Mesodermal cell (in vitro differentiated cells): ENCODE measurements around the gene MXD4.
"Not testable (repeated sequence)": the region's sequence is repeated elsewhere in the genome, so short reads cannot be mapped to it uniquely, and the experiment has no call there.

Experiments
- H3K27ac ChIP-seq: 2 replicates; pipeline ENCODE4 v1.7.0; 2013; ENCODE audit warnings: mild to moderate bottlenecking, low read depth, low read length, moderate library complexity; ENCODE audit not compliant: severe bottlenecking
- H3K36me3 ChIP-seq: 2 replicates; pipeline ENCODE4 v1.7.1; 2013; ENCODE audit warnings: mild to moderate bottlenecking, low read length, moderate library complexity; ENCODE audit not compliant: control insufficient read depth, insufficient read depth
- H3K4me1 ChIP-seq: one replicate; pipeline ENCODE4 v1.7.1; 2013; ENCODE audit warnings: mild to moderate bottlenecking, low read length; ENCODE audit not compliant: insufficient read depth, control insufficient read depth, poor library complexity, severe bottlenecking
- H3K4me3 ChIP-seq: 2 replicates; pipeline ENCODE4 v1.7.0; 2013; ENCODE audit warnings: low read length, control low read depth, mild to moderate bottlenecking; ENCODE audit not compliant: insufficient read depth, poor library complexity, severe bottlenecking; ENCODE audit errors: extremely low read depth
- H3K9me3 ChIP-seq: 2 replicates; pipeline ENCODE4 v1.7.1; 2013; ENCODE audit warnings: mild to moderate bottlenecking, low read length, moderate library complexity; ENCODE audit not compliant: control insufficient read depth
- WGBS, 2 experiments: methylation state at CpG; one replicate each; pipeline ENCODE4 v1.1.5; 2013; ENCODE audit warnings: missing lambda C conversion rate in 2 of 2; ENCODE audit not compliant: insufficient coverage in 2 of 2; 5-methylcytosine and 5-hydroxymethylcytosine counted together

The MXD4 gene

DNA sequence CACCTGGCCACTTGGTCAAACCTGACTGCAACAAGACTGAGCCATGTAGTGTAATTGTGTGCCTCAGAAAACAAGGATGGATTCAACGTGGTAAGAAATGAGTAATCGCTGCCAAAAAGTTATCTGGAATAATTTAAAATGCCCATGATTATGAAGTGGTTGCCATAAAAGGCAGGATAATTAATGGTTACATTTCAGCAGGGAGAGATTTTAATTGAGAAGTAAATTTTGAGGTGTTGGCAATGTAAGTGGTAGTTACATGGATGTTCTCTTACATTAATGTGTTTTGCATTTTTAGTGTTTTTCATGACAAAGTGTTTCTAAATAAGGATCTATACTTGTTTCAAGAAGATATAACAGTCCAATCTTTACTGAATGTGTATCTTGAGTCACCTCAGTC is 35.6 kb downstream of the MXD4 start:
- Histone ChIP-seq H3K27ac (no peak overlapping the region), H3K4me1 (peaks cover 4% of the 10 kb centered on the region), H3K4me3 (no peak overlapping the region), H3K9me3 (no peaks in the 10 kb centered on the region), H3K36me3 (peaks cover 35% of the 10 kb centered on the region)
- 97 to 100% methylated on average over 2 of the region's 2 CpGs for WGBS, 2 experiments

DNA sequence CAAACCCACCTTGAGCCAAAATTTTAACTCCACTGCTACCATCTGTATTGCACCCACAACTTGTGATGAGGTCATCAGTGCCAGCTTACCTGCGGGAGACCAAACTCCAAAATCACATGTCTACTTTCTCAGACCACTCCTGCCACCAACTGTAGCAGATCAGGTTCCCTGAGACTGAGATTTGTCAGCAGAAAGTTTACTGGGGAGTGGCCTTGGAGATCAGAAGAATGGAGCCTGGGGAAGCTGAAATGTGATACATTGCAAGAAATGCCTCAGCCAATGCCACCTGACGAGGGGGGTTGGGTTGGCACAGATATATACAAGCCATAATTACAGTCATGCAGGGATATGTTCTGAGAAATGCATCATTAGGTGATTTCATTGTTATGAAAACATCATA is 39.1 kb downstream of the MXD4 start:
- no peak overlapping the region for H3K4me3 ChIP-seq
- no peaks in the 10 kb centered on the region for H3K9me3 ChIP-seq
- peaks cover 16% of the 10 kb centered on the region for H3K4me1 ChIP-seq
- H3K27ac ChIP-seq = no peak overlapping the region
- peaks cover 22% of the 10 kb centered on the region for H3K36me3 ChIP-seq
- WGBS, 2 experiments = no CpG with 5 or more reads among the region's 2 CpGs

DNA sequence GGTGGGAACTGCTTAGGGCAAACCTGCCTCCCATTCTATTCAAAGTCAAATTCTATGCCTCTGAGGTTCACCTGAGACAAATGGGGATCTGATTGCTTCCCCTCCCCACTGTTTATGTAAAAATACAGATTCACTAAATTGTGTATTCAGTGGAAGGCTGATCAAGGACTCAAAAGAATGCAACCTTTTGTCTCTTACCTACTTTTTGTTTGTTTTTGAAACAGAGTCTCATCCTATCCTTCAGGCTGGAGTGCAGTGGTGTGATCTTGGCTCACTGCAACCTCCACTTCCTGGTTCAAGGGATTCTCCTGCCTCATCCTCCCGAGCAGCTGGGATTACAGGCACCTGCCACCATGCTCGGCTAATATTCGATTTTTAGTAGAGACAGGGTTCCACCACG is 40.5 kb downstream of the MXD4 start:
- H3K4me3 ChIP-seq, H3K27ac ChIP-seq, H3K9me3 ChIP-seq: not testable (repeated sequence)
- Histone ChIP-seq H3K4me1 (peaks cover 16% of the 10 kb centered on the region), H3K36me3 (peaks cover 12% of the 10 kb centered on the region)
- WGBS, 2 experiments = 48 to 66% methylated on average over 4 of the region's 4 CpGs

DNA sequence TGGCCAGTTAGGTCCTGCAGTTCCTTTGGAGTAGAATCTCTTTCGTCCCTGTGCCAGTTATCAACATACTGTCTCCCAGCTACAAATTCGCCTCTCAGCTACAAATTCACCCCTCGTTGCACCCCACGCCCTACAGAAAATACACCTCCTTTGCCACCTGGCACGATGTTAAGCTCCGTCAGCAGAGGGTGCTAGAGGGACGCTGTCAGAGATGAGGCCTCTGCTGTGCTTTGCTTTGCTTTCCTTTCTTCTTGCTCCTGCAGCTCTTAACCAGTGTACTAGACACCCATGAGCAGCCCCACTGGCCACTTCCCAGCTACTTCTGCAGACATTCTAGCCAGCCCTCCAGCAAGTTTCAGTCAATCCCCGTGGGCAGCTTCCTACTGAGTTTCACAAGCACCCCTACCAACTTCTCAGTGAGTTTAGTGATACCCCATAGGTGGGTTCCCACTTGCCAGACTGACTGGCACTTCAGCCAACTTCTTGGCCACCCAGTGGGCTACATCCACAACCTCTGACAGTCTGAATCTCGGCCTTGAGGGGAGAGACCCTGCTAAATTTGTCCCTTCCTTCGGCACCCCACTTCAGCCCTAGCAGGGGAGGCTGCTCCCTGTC is 41.8 kb downstream of the MXD4 start:
- H3K9me3 ChIP-seq = no peaks in the 10 kb centered on the region
- peaks cover 16% of the 10 kb centered on the region for H3K4me1 ChIP-seq
- no peak overlapping the region for H3K27ac ChIP-seq

DNA sequence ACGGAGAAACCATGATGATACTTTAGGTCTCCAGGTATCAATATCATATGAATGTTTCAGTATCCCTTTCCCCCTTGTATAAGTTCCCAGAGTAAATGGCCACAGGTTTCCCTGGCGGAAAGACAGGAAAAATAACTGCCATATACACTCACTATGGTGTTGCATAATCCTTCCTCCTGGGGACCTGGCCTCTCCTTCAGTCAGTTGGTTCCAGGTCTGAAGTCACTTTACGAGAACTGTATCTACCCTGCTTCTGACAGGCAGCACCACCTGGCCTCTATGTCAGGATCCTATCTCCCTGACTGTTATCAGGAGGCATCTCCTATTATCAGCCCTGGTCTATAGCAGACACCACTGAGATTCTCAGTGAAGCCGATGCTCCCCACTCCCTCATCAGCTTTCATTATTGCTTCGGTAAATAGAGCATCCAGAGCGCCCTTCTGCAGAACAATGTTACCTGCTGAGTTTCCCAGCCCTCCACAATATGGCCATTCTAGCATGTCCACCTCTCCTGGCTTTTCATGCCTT is 42.6 kb downstream of the MXD4 start:
- Histone ChIP-seq H3K4me1 (peaks cover 16% of the 10 kb centered on the region), H3K9me3 (no peaks in the 10 kb centered on the region), H3K4me3 (no peak overlapping the region), H3K36me3 (peaks cover 12% of the 10 kb centered on the region), H3K27ac (no peak overlapping the region)
- WGBS, 2 experiments = 96% methylated on average over 6 of the region's 6 CpGs

More for the DNA sequence above, 41.8 kb downstream of the MXD4 start:
- no peak overlapping the region for H3K4me3 ChIP-seq
- WGBS, 2 experiments = 11 to 20% methylated on average over 9 of the region's 10 CpGs
- H3K36me3 ChIP-seq = peaks cover 12% of the 10 kb centered on the region

DNA sequence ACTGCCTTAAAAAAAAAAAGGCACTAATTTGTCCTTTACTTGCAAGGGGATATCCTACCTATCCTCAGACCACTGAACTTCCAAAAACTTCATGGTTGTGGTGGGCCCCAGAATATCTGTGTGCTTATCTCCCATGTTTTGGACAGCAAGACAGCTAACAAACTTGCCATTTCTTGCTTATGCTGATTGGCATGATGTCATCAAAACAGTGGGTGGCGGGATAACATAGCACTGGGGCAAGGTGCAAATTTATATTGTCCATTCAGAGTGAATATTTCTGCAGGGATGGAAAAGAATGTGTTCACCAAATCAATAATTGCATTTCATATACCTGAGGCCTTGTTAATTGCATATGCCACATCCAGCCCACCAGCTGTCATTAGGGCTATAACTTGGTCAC is 43.5 kb downstream of the MXD4 start:
- Histone ChIP-seq H3K4me1 (peaks cover 16% of the 10 kb centered on the region), H3K9me3 (no peaks in the 10 kb centered on the region), H3K36me3 (peaks cover 12% of the 10 kb centered on the region), H3K4me3 (no peak overlapping the region), H3K27ac (no peak overlapping the region)
- 100% methylated on average over 1 of the region's 1 CpG; no CpG with 5 or more reads in 1 of the 2 experiments for WGBS, 2 experiments

DNA sequence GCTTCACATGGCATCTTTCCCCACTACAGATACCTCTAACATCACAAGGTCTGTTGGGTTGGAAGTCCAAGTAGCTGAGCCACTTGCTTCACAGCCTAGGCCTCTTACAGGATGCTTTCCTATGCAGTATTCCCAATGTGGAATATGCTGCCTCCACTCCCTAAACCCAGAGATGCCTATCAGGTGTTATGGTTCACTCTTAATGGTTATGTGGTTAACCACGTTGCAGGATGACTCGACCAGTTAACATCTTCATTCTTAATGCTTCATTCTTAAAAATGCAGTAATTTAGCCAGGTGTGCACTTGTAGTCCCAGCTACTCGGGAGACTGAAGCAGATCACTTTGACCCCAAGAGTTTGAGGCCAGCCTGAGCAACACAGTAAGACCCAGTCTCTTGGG is 44.2 kb downstream of the MXD4 start:
- WGBS, 2 experiments = 88 to 90% methylated on average over 2 to 3 of the region's 3 CpGs

DNA sequence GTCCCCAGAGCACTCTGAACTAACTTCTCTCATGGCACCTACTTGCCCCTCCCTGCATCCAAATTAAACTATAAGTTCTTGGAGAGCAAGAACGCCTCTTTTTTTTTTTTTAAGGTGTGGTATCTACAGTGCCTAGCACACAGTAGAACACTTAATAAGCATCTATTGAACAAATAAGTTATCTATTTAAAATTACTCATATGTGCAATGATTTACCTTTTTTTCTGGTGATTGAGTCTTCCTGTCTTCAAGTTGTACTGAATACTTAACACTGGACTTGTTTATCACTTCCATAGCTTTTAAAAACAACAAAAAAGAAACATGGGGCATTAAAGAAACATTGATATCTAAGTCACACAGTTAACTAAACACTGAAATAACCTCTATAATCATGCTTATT is 49.1 kb downstream of the MXD4 start:
- H3K4me1 ChIP-seq = no peaks in the 10 kb centered on the region
- no peaks in the 10 kb centered on the region for H3K36me3 ChIP-seq
- no peak overlapping the region for H3K4me3 ChIP-seq
- WGBS, 2 experiments = no CpG with 5 or more reads among the region's 1 CpG
- no peak overlapping the region for H3K27ac ChIP-seq
- H3K9me3 ChIP-seq = no peaks in the 10 kb centered on the region

More for the DNA sequence above, 44.2 kb downstream of the MXD4 start:
- Histone ChIP-seq H3K4me1 (peaks cover 16% of the 10 kb centered on the region), H3K36me3 (peaks cover 6% of the 10 kb centered on the region), H3K27ac (no peak overlapping the region), H3K4me3 (no peak overlapping the region), H3K9me3 (no peaks in the 10 kb centered on the region)

DNA sequence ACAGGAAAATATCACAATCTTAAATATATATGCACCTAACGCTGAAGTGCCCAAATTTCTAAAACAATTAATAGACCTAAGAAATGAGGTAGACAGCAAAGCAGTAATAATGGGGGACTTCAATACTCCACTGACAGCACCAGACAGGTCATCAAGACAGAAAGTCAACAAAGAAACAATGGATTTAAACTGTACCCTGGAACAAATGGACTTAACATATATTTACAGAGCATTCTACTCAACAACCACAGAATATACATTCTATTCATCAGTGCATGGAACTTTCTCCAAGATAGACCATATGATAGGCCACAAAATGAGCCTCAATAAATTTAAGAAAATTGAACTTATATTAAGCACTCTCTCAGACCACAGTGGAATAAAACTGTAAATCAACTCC is 59.1 kb downstream of the MXD4 start:
- H3K36me3 ChIP-seq, H3K27ac ChIP-seq, H3K4me1 ChIP-seq, H3K4me3 ChIP-seq, H3K9me3 ChIP-seq: not testable (repeated sequence)
- no CpG with 5 or more reads among the region's 1 CpG for WGBS, 2 experiments
